Uterus (tissue), 2 donors: Measurements from ENCODE around the gene ZNF205.

ENCODE experiments used
- CTCF ChIP-seq, 4 experiments: fragments of 200-600 bp in 2 of 4; fragments of 450-650 bp in 2 of 4; sonication (generic) in 2 of 4; IDR thresholded peaks; one replicate each; pipeline ENCODE4 v1.5.1; 2016 to 2019; ENCODE audit warnings: antibody characterized with exemption in 4 of 4, mild to moderate bottlenecking in 2 of 4, moderate library complexity in 1 of 4
- POLR2A ChIP-seq, 2 donors: fragments of 450-650 bp; IDR thresholded peaks; one replicate each; pipeline ENCODE4 v1.6.1; 2016; ENCODE audit warnings: antibody characterized with exemption in 2 of 2, mild to moderate bottlenecking in 1 of 2, moderate library complexity in 1 of 2

- no peak for TF ChIP-seq CTCF (IDR thresholded peaks at IDR 0.05)
- TF ChIP-seq POLR2A (IDR thresholded peaks at IDR 0.05), result no peak
Observed at GRCh38 chr16:3155181-3155580, 42.8 kb downstream of the ZNF205 start.
